HG02798 (cell line): ENCODE results near the gene GDAP2.

Experiments
- ATAC-seq: cut with Tn5 transposase; IDR thresholded peaks from one replicate; pipeline ENCODE4 v1.9.1; 2021; ENCODE audit warnings: mild to moderate bottlenecking; ENCODE audit not compliant: unreplicated experiment, poor library complexity

Gene GDAP2

GRCh38 chr1:117904485-117904884, 24.9 kb downstream of the GDAP2 start:
- no peak for ATAC-seq

GRCh38 chr1:117902944-117903343, 26.5 kb downstream of the GDAP2 start:
- ATAC-seq: no peak

GRCh38 chr1:117899801-117900200, 29.6 kb downstream of the GDAP2 start:
- ATAC-seq: no peak

- no peak for ATAC-seq
Measured at GRCh38 chr1:117897551-117897950, 31.9 kb downstream of the GDAP2 start.

- ATAC-seq: peak; percentile 84
Measured at GRCh38 chr1:117895482-117896114, 33.8 kb downstream of the GDAP2 start.

- ATAC-seq: no peak
Measured at GRCh38 chr1:117894078-117894477, 35.3 kb downstream of the GDAP2 start.

- no peak for ATAC-seq
Measured at GRCh38 chr1:117892512-117892911, 36.9 kb downstream of the GDAP2 start.

GRCh38 chr1:117890452-117890851, 39.0 kb downstream of the GDAP2 start:
- no peak for ATAC-seq

- ATAC-seq: no peak
Measured at GRCh38 chr1:117886101-117886795, 43.2 kb downstream of the GDAP2 start.

GRCh38 chr1:117883616-117884015, 45.8 kb downstream of the GDAP2 start:
- no peak for ATAC-seq

GRCh38 chr1:117879284-117879683, 50.1 kb downstream of the GDAP2 start:
- no peak for ATAC-seq

GRCh38 chr1:117877823-117878222, 51.6 kb downstream of the GDAP2 start:
- no peak for ATAC-seq

- no peak for ATAC-seq
Measured at GRCh38 chr1:117871013-117871412, 58.4 kb downstream of the GDAP2 start.

- no peak for ATAC-seq
Measured at GRCh38 chr1:117861694-117862093, 67.7 kb downstream of the GDAP2 start.

- ATAC-seq: no peak
Measured at GRCh38 chr1:117860896-117861610, 68.4 kb downstream of the GDAP2 start.

GRCh38 chr1:117859901-117860300, 69.5 kb downstream of the GDAP2 start:
- no peak for ATAC-seq

GRCh38 chr1:117857418-117857817, 72.0 kb downstream of the GDAP2 start:
- no peak for ATAC-seq

GRCh38 chr1:117852853-117853553, 76.4 kb downstream of the GDAP2 start:
- ATAC-seq: no peak

GRCh38 chr1:117851687-117852086, 77.7 kb downstream of the GDAP2 start:
- ATAC-seq: no peak

GRCh38 chr1:117846674-117847425, 82.6 kb downstream of the GDAP2 start:
- ATAC-seq: no peak
